OCI-LY1 (cell line): ENCODE measurements around the gene HAGH.

ENCODE experiments used
- CTCF ChIP-seq: fragments of 200-600 bp; sonication (generic), shearing (Covaris generic); IDR thresholded peaks from 2 replicates; pipeline ENCODE4 v1.5.1; 2017; ENCODE audit warnings: mild to moderate bottlenecking, antibody characterized with exemption, low read length, moderate library complexity, mixed read lengths
- EZH2 ChIP-seq: fragments of 200-600 bp; sonication (generic), shearing (Covaris generic); IDR thresholded peaks from 2 replicates; pipeline ENCODE4 v1.8.0; 2017; ENCODE audit warnings: borderline replicate concordance, mixed run types, mild to moderate bottlenecking, antibody characterized with exemption, low read length, moderate library complexity, mixed read lengths

- TF ChIP-seq CTCF (no peak), EZH2 (no peak)
Observed at GRCh38 chr16:1794908-1795666, 31.5 kb downstream of the HAGH start.
